Natural killer cell (primary cell): ENCODE results near the gene ACO2. TPM values are rescaled to one million over a fixed set of nuclear protein-coding genes. Genes with fewer than 3 reads are reported as not detected.

Experiments
- ATAC-seq, 3 donors: fragments of 150-1000 bp in 2 of 3; fragments of 200-7000 bp in 1 of 3; cut with Tn5 transposase; 1 replicate in 1 of 3; 2 replicates in 2 of 3; pipeline ENCODE4 v1.10.0; 2021; ENCODE audit warnings: mild to moderate bottlenecking in 2 of 3, moderate library complexity in 2 of 3
- DNase-seq, 2 donors: peaks; one replicate each; pipeline versions ENCODE4 v3.0.0 to v3.0.0-alpha.2; 2013 to 2021; ENCODE audit warnings: mixed read lengths in 1 of 2
- H3K27ac ChIP-seq: one replicate; pipeline ENCODE4 v1.5.1; 2013; ENCODE audit warnings: mild to moderate bottlenecking, low read length
- H3K27me3 ChIP-seq: one replicate; pipeline ENCODE4 v1.6.1; 2013; ENCODE audit warnings: low read length; ENCODE audit not compliant: control insufficient read depth, insufficient read depth
- H3K36me3 ChIP-seq: one replicate; pipeline ENCODE4 v1.6.1; 2013; ENCODE audit warnings: low read length; ENCODE audit not compliant: control insufficient read depth, insufficient read depth
- H3K4me1 ChIP-seq: one replicate; pipeline ENCODE4 v1.6.1; 2013; ENCODE audit warnings: low read length; ENCODE audit not compliant: control insufficient read depth, insufficient read depth
- H3K4me3 ChIP-seq: one replicate; pipeline ENCODE4 v1.5.1; 2013; ENCODE audit warnings: low read length
- H3K9me3 ChIP-seq: one replicate; pipeline ENCODE4 v1.6.1; 2013; ENCODE audit warnings: low read length; ENCODE audit not compliant: control insufficient read depth, insufficient read depth
- H3K27ac Mint-ChIP-seq, 2 donors: one replicate each; pipeline ENCODE4 v1.8.0; 2022; ENCODE audit warnings: mild to moderate bottlenecking in 2 of 2, mixed read lengths in 2 of 2, moderate library complexity in 1 of 2
- H3K27me3 Mint-ChIP-seq, 2 donors: one replicate each; pipeline ENCODE4 v1.8.0; 2022; ENCODE audit warnings: low read depth in 2 of 2, mixed read lengths in 2 of 2
- H3K36me3 Mint-ChIP-seq: one replicate; pipeline ENCODE4 v1.8.0; 2022; ENCODE audit warnings: mixed read lengths
- H3K4me1 Mint-ChIP-seq, 2 donors: one replicate each; pipeline ENCODE4 v1.8.0; 2022; ENCODE audit warnings: mixed read lengths in 2 of 2
- H3K4me3 Mint-ChIP-seq: one replicate; pipeline ENCODE4 v1.8.0; 2022; ENCODE audit warnings: mild to moderate bottlenecking, moderate library complexity, mixed read lengths
- H3K9me3 Mint-ChIP-seq, 2 donors: one replicate each; pipeline ENCODE4 v1.8.0; 2022; ENCODE audit warnings: mixed read lengths in 2 of 2
- CTCF ChIP-seq: fragments of 200-600 bp; IDR thresholded peaks from one replicate; pipeline ENCODE4 v1.8.0; 2022; ENCODE audit warnings: antibody characterized with exemption
- WGBS: methylation state at CpG from one replicate; pipeline ENCODE4 v1.1.7; 2013; ENCODE audit warnings: missing lambda C conversion rate; ENCODE audit not compliant: insufficient coverage; 5-methylcytosine and 5-hydroxymethylcytosine counted together
- intact Hi-C: fragments of 100-400 bp; cut with micrococcal nuclease; formaldehyde crosslinking; loops from one replicate; pipeline ENCODE4 v1.14.2; 2022
- total RNA-seq, 4 donors: library from RNA; stranded (reverse); fragments of 120-200 nt in 1 of 4; gene quantifications; one replicate each; pipeline versions ENCODE4 v1.2.3 to v1.2.4, GENCODE V29; 2013 to 2022

Gene ACO2
- total RNA-seq, 3 donors from 2014 or later (not counting 1 experiment from before 2014, with no cell fraction given): 77.9 to 99.8 (median 89.5) TPM

DNA sequence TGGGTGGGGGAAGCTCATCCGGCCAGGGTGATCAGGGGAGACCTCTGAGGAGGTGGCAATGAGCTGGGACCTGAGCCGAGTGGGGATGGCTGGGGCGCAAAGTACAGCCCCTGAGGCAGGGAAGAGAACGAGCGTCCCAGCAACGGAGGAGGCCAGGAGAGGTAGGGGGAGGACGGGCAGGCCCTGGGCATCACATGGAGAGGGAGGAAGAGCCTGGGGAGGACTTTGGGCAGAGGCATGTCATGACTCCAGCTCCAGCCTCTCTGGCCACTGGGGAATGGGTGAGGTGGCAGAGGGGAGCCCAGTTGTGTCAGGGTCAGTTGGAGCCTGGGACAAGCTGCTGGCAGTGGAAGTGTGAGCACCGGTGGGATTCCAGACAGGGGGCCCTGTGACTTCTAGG, 109.2 kb downstream of the ACO2 start:
- TF ChIP-seq CTCF: no peak
- no peak overlapping the region for H3K27ac Mint-ChIP-seq
- no peaks in the 10 kb centered on the region for H3K9me3 Mint-ChIP-seq
- intact Hi-C loops: no loop called here
- Histone ChIP-seq H3K27me3 (no peaks in the 10 kb centered on the region), H3K9me3 (no peaks in the 10 kb centered on the region), H3K4me3 (no peak overlapping the region), H3K36me3 (peaks cover 12% of the 10 kb centered on the region), H3K4me1 (no peaks in the 10 kb centered on the region), H3K27ac (no peak overlapping the region)
- no peak for DNase-seq
- no peak overlapping the region for H3K4me3 Mint-ChIP-seq
- no peaks in the 10 kb centered on the region for H3K27me3 Mint-ChIP-seq
- WGBS: 97% methylated on average over 8 of the region's 8 CpGs
- H3K36me3 Mint-ChIP-seq: no peaks in the 10 kb centered on the region
- H3K4me1 Mint-ChIP-seq: no peaks in the 10 kb centered on the region
- no peak for ATAC-seq

Other genes with a start within 250 kb of the ACO2 start
- 1 to 10 TPM in 1 of 3 donors, under 1 TPM in 2; 0.35 to 1.2 (median 0.36) TPM for gene CHADL, start 228.2 kb upstream of the ACO2 start, total RNA-seq
- gene RANGAP1, start 182.9 kb upstream of the ACO2 start, total RNA-seq: 10 to 100 TPM; 44.0 to 54.2 (median 54.0) TPM
- 10 to 100 TPM; 33.9 to 40.3 (median 38.3) TPM for gene ZC3H7B, start 167.6 kb upstream of the ACO2 start, total RNA-seq
- 1 to 10 TPM; 2.7 to 5.5 (median 3.0) TPM for gene TEF, start 87.2 kb upstream of the ACO2 start, total RNA-seq
- gene TOB2, start 22.3 kb upstream of the ACO2 start, total RNA-seq: 10 to 100 TPM; 26.4 to 42.2 (median 32.6) TPM
- 10 to 100 TPM; 31.8 to 41.8 (median 37.6) TPM for gene PHF5A, start 425 bp upstream of the ACO2 start, total RNA-seq
- 10 to 100 TPM; 13.1 to 18.8 (median 16.2) TPM for gene POLR3H, start 75.4 kb downstream of the ACO2 start, total RNA-seq
- gene CSDC2, start 91.9 kb downstream of the ACO2 start, total RNA-seq: not detected
- gene PMM1, start 120.7 kb downstream of the ACO2 start, total RNA-seq: 10 to 100 TPM; 13.1 to 20.4 (median 16.4) TPM
- gene DESI1, start 151.9 kb downstream of the ACO2 start, total RNA-seq: 10 to 100 TPM; 15.0 to 22.2 (median 20.6) TPM
- gene XRCC6, start 152.2 kb downstream of the ACO2 start, total RNA-seq: 100 to 1,000 TPM; 134 to 142 (median 140) TPM
- 100 to 1,000 TPM in 2 of 3 donors, 10 to 100 TPM in 1; 100.0 to 106 (median 101) TPM for gene SNU13, start 219.8 kb downstream of the ACO2 start, total RNA-seq
- gene MEI1, start 230.4 kb downstream of the ACO2 start, total RNA-seq: 10 to 100 TPM; 44.7 to 75.6 (median 50.3) TPM